Measurements from ENCODE around the gene CTSV. TPM values are rescaled to one million over a fixed set of nuclear protein-coding genes. Genes with fewer than 3 reads are reported as not detected.
"Not testable (repeated sequence)": the region's sequence is repeated elsewhere in the genome, so short reads cannot be mapped to it uniquely, and the experiment has no call there.

The CTSV gene
- total RNA-seq, 2 donors from 2014 or later: not detected

- Mint-ChIP-seq H3K27me3 (peaks cover 28% of the 10 kb centered on the region), H3K4me3 (no peak overlapping the region), H3K27ac (no peak overlapping the region), H3K4me1 (peaks cover 3% of the 10 kb centered on the region), H3K36me3 (ENCODE audit: low read depth) (no peaks in the 10 kb centered on the region)
- DNase-seq (no peak), ATAC-seq (no peak)
- H3K9me3 ChIP-seq (ENCODE audit: control insufficient read depth, low read length, poor library complexity, severe bottlenecking): no peaks in the 10 kb centered on the region
These were observed 25.2 kb upstream of the CTSV start for GRCh38 chr9:97064176-97064575.

DNA sequence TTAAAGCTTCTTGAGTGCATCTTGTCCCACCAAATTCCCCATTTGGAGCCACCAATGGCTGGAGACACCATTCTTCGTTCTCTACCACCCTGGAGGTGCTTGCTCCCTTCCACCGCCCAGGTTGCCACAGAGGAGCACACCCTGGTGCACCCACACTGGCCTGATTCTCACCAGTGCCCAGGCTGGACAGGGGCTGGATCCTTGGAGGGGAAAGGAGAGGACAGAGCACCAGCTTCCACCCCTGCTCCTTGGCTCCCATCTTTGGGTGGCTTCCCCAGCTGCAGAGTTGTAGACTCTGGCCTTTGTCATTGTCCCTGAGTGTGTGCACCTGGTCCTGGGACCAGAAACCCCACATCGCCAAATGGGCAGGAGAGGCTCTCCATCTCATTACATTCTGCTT is 21.9 kb upstream of the CTSV start:
- H3K4me3 Mint-ChIP-seq: no peak overlapping the region
- DNase-seq: no peak
- no peak for ATAC-seq
- no peak overlapping the region for H3K27ac Mint-ChIP-seq
- H3K27me3 Mint-ChIP-seq: peaks cover 29% of the 10 kb centered on the region
- H3K36me3 Mint-ChIP-seq (ENCODE audit: low read depth): no peaks in the 10 kb centered on the region
- H3K9me3 ChIP-seq (ENCODE audit: control insufficient read depth, low read length, poor library complexity, severe bottlenecking): no peaks in the 10 kb centered on the region
- no peaks in the 10 kb centered on the region for H3K4me1 Mint-ChIP-seq

DNA sequence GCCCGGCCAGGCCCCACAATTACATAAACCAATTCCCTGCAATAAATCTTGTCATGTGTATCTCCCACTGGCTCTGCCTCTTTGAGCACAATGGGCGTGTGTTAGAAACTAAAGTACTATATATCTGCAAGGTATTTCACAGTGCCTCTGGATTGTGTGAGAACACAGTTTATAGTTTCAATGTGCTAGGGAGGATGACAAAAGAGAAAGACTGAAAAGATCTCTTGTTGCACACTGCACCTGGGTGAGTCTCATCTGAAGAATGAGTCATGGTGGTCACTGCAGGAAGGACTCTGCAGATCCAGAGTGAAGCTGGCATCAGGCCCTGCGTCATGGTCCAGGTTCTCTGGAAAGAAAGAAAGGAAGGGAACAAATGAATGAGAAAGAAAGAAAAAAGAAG is 20.7 kb upstream of the CTSV start:
- Mint-ChIP-seq H3K4me3 (no peak overlapping the region), H3K27ac (no peak overlapping the region), H3K4me1 (no peaks in the 10 kb centered on the region), H3K27me3 (peaks cover 37% of the 10 kb centered on the region), H3K36me3 (ENCODE audit: low read depth) (no peaks in the 10 kb centered on the region)
- ATAC-seq: no peak
- DNase-seq: no peak
- H3K9me3 ChIP-seq (ENCODE audit: control insufficient read depth, low read length, poor library complexity, severe bottlenecking): no peaks in the 10 kb centered on the region

DNA sequence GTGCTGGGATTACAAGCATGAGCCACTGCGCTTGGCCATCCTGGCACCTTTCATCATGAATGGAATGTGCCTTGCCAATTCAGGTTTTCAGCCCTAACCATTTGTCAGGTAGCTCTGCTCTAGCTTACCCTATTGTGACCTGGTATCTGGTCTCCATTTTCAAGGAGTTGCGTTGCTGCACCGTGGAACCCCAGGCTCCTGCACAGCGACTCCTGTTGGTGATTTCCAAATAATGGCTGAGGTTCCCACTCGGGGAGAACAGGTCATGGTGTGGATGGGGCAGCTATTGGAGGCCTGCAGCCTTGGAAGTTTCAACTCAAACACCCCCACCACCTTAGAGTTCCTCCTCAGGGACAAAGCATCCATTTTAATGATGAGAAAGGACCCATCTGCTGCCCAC is 18.7 kb upstream of the CTSV start:
- no peaks in the 10 kb centered on the region for H3K9me3 ChIP-seq (ENCODE audit: control insufficient read depth, low read length, poor library complexity, severe bottlenecking)
- ATAC-seq (no peak), DNase-seq (no peak)
- H3K27me3 Mint-ChIP-seq: peaks cover 52% of the 10 kb centered on the region
- no peak overlapping the region for H3K4me3 Mint-ChIP-seq
- H3K36me3 Mint-ChIP-seq (ENCODE audit: low read depth): no peaks in the 10 kb centered on the region
- no peaks in the 10 kb centered on the region for H3K4me1 Mint-ChIP-seq
- H3K27ac Mint-ChIP-seq: no peak overlapping the region

GRCh38 chr9:97055891-97056290 is 16.9 kb upstream of the CTSV start:
- not testable (repeated sequence) for H3K36me3 Mint-ChIP-seq (ENCODE audit: low read depth); H3K9me3 ChIP-seq (ENCODE audit: control insufficient read depth, low read length, poor library complexity, severe bottlenecking); DNase-seq; ATAC-seq; H3K4me3 Mint-ChIP-seq; H3K4me1 Mint-ChIP-seq; H3K27ac Mint-ChIP-seq
- peaks cover 61% of the 10 kb centered on the region for H3K27me3 Mint-ChIP-seq

DNA sequence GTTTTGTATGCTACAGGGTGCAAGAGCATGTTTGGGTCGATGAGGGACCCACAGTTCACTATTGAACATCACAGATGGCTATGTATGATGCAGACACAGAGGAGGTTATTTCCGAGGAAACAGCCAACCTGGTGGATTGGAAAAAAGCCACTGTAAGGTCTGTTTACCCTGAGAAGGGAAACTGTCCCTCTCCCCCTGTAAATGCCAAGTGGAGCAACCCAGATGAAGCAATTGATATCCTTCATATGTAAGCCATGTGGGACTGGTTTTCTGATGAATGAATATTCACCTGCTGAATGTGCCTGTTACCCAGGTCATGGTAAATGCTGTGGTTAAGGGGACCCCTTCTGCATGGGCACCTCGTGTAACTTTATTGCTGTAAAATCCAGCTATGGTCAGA is 14.8 kb upstream of the CTSV start:
- no peaks in the 10 kb centered on the region for H3K9me3 ChIP-seq (ENCODE audit: control insufficient read depth, low read length, poor library complexity, severe bottlenecking)
- DNase-seq (no peak), ATAC-seq (no peak)
- Mint-ChIP-seq H3K27ac (no peak overlapping the region), H3K4me1 (no peaks in the 10 kb centered on the region), H3K4me3 (no peak overlapping the region), H3K27me3 (peaks cover 59% of the 10 kb centered on the region), H3K36me3 (ENCODE audit: low read depth) (peaks cover 2% of the 10 kb centered on the region)

- no peak for ATAC-seq
- no peaks in the 10 kb centered on the region for H3K9me3 ChIP-seq (ENCODE audit: control insufficient read depth, low read length, poor library complexity, severe bottlenecking)
- Mint-ChIP-seq H3K27me3 (peaks cover 62% of the 10 kb centered on the region), H3K4me3 (no peak overlapping the region), H3K27ac (no peak overlapping the region), H3K4me1 (no peaks in the 10 kb centered on the region), H3K36me3 (ENCODE audit: low read depth) (peaks cover 2% of the 10 kb centered on the region)
- DNase-seq: no peak
These were observed 13.8 kb upstream of the CTSV start for GRCh38 chr9:97052735-97053134.

DNA sequence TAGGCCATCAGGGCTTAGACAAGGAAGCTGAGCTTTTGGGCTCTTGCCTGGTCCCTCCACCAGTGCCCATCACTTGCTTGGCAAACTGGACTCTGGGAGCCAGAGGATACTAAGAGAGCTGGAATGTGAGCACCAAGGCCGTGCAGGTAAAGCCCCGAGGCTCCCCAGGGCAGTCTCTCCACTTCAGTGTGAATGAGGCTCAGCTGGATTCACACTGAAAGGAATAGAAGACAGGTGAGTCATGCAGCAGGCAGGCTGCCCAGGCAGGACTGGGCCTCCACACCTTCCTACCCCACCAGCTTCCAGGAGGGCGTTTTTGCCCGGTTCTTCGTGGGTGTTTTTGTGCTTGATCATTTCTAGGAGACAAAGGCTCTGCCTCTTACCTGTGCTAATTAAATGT is 7.3 kb upstream of the CTSV start:
- peaks cover 63% of the 10 kb centered on the region for H3K27me3 Mint-ChIP-seq
- H3K27ac Mint-ChIP-seq: no peak overlapping the region
- H3K4me1 Mint-ChIP-seq: no peaks in the 10 kb centered on the region
- DNase-seq (no peak), ATAC-seq (no peak)
- no peaks in the 10 kb centered on the region for H3K9me3 ChIP-seq (ENCODE audit: control insufficient read depth, low read length, poor library complexity, severe bottlenecking)
- peaks cover 7% of the 10 kb centered on the region for H3K36me3 Mint-ChIP-seq (ENCODE audit: low read depth)
- no peak overlapping the region for H3K4me3 Mint-ChIP-seq

- ATAC-seq (no peak), DNase-seq (no peak)
- Mint-ChIP-seq H3K27me3 (peaks cover 54% of the 10 kb centered on the region), H3K27ac (no peak overlapping the region), H3K4me1 (no peaks in the 10 kb centered on the region), H3K4me3 (no peak overlapping the region), H3K36me3 (ENCODE audit: low read depth) (peaks cover 5% of the 10 kb centered on the region)
- H3K9me3 ChIP-seq (ENCODE audit: control insufficient read depth, low read length, poor library complexity, severe bottlenecking): no peaks in the 10 kb centered on the region
These were observed 6.4 kb upstream of the CTSV start for GRCh38 chr9:97045300-97045699.

DNA sequence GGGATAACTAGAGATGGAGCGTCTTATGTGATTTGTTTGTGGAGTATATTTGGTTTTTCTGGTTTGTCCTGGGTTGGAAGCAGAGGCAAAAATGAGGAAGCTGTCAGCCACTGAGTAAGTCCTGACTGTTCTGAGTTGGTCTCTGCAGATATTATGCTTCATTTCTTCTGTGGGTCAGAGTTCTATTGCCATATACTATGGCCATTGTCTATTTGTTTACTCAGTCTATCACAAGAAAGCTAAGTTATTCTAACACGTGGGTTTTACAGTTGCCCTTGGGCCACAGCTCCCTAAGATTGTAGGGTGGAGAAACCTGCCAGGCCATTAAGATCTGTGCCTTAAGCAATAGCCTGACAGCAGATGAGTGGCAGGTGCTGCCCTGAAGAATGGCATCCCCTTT is 3.0 kb upstream of the CTSV start:
- H3K4me3 Mint-ChIP-seq: no peak overlapping the region
- peaks cover 6% of the 10 kb centered on the region for H3K4me1 Mint-ChIP-seq
- DNase-seq (no peak), ATAC-seq (no peak)
- H3K9me3 ChIP-seq (ENCODE audit: control insufficient read depth, low read length, poor library complexity, severe bottlenecking): no peaks in the 10 kb centered on the region
- no peak overlapping the region for H3K27ac Mint-ChIP-seq
- peaks cover 53% of the 10 kb centered on the region for H3K27me3 Mint-ChIP-seq
- peaks cover 5% of the 10 kb centered on the region for H3K36me3 Mint-ChIP-seq (ENCODE audit: low read depth)

DNA sequence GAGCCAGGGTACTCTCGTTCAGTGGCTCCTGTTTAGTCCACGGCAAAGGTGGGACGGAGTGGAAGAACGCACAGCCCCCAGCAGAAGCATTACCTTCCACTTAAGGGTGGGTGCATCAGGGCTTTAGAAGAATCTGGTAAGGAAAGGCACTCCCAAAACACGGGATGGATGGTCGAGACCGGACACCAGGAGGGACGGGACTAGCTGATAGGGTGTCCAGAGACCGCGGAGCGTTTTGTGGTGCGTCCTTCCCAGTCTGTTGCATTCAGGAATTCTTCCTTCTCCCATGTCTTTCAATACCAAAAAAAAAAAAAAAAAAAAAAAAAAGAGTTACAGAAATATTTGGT is 545 bp upstream of the CTSV start:
- no peak overlapping the region for H3K27ac Mint-ChIP-seq
- no peaks in the 10 kb centered on the region for H3K9me3 ChIP-seq (ENCODE audit: control insufficient read depth, low read length, poor library complexity, severe bottlenecking)
- H3K36me3 Mint-ChIP-seq (ENCODE audit: low read depth): peaks cover 5% of the 10 kb centered on the region
- peaks cover 6% of the 10 kb centered on the region for H3K4me1 Mint-ChIP-seq
- H3K27me3 Mint-ChIP-seq: peaks cover 47% of the 10 kb centered on the region
- ATAC-seq (no peak), DNase-seq (no peak)
- peak overlapping the region; percentile 83 for H3K4me3 Mint-ChIP-seq

- H3K9me3 ChIP-seq (ENCODE audit: control insufficient read depth, low read length, poor library complexity, severe bottlenecking); H3K27me3 Mint-ChIP-seq; H3K4me3 Mint-ChIP-seq; DNase-seq; H3K27ac Mint-ChIP-seq; H3K36me3 Mint-ChIP-seq (ENCODE audit: low read depth); ATAC-seq; H3K4me1 Mint-ChIP-seq: not testable (repeated sequence)
These were observed 15.4 kb downstream of the CTSV start for GRCh38 chr9:97023505-97023904.

DNA sequence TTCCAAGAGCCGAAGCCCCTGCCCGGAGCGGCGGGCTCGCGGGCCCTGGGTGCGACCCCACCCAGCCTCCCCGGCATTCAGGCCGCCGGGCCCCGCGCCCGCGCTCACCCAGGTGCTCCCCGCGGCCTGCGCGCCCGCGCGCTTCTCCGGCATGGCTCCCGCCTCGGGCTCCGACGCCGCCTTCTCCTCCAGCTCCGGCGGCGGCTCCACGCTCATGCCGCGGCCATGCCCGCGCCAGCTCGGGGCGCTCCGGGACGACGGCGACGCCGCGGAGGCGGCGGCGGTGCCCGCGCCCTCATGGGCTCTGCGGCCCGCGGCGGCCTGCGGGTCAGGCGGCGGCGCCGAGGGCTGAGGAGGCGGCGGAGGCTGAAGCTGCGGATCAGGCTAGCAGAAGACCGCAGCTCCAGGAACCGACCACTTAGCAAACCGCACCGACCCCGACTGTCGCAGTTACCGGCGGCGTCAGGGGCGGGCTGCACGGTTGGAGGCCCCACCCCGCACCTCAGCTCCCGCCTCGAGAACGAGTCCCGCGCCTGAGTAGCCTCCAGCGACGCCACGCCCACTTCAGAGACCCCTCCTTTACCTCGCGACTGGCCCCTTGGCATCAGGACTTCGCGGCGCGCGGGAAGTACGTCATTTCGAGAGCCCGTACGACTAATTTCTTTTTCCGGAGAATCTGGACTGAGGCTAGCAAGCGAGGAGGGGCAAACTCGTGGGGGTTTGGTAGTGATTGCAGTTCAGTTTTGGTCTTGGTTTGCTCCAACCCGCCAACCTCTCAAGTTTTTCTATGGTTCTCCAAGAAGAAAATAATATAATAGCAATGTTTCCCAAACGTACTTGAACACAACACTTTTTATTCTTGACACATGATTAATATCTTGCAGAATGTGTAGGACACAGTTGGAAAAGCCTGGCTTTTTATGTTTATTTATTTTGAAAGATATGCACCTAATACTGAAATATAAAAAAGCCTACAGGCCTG is 25.5 kb downstream of the CTSV start:
- Mint-ChIP-seq H3K4me1 (peaks cover 11% of the 10 kb centered on the region), H3K4me3 (peak overlapping the region; percentile 90), H3K27ac (peak overlapping the region; percentile 85)
- ATAC-seq (peak; percentile 96), DNase-seq (peak; percentile 52 to 76 (median 64))
- H3K9me3 ChIP-seq (ENCODE audit: control insufficient read depth, low read length, poor library complexity, severe bottlenecking); H3K36me3 Mint-ChIP-seq (ENCODE audit: low read depth); H3K27me3 Mint-ChIP-seq: not testable (repeated sequence)

DNA sequence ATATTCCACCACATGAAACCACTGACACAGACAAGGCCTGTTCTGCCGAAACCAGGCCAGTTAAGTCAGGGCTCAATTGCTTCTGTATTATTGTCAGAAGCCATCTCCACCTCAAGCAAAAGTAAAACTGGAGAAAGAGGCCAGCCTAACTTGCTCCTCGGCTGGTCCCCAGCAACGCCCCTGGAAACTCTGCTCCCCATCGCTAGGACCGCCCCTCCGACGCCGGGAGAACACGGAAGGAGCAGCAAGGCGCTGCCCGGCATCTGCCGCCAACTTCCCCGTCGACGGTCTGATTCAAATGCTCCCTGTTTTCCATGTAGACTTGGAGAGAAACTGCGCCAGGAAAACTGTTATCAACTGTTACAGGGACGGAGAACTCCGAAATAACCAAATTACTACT is 26.3 kb downstream of the CTSV start:
- H3K27me3 Mint-ChIP-seq; DNase-seq; H3K9me3 ChIP-seq (ENCODE audit: control insufficient read depth, low read length, poor library complexity, severe bottlenecking); H3K36me3 Mint-ChIP-seq (ENCODE audit: low read depth): not testable (repeated sequence)
- Mint-ChIP-seq H3K27ac (peak overlapping the region; percentile 85), H3K4me1 (peaks cover 11% of the 10 kb centered on the region), H3K4me3 (peak overlapping the region; percentile 88)
- ATAC-seq: peak; percentile 33

Data from T-helper 17 cell (primary cell).